GM12864 (cell line): ENCODE data around the gene NMBR.
"Not testable (repeated sequence)": the region's sequence is repeated elsewhere in the genome, so short reads cannot be mapped to it uniquely, and the experiment has no call there.

Experiments
- DNase-seq: peaks from one replicate; pipeline ENCODE4 v3.0.0-alpha.2; 2011; ENCODE audit warnings: low read depth
- H3K4me3 ChIP-seq: 2 replicates; pipeline ENCODE4 v1.5.1; 2011; ENCODE audit warnings: mild to moderate bottlenecking, low read depth, low read length, control low read depth
- CTCF ChIP-seq: IDR thresholded peaks from 2 replicates; pipeline ENCODE4 v1.5.1; 2011; ENCODE audit warnings: low read depth, mild to moderate bottlenecking, moderate library complexity, low read length, control low read depth, inconsistent platforms; ENCODE audit errors: missing control alignments

NMBR gene

GRCh38 chr6:142155895-142156757 lies 9.2 kb upstream of the NMBR start:
- DNase-seq = no peak
- no peak overlapping the region for H3K4me3 ChIP-seq
- TF ChIP-seq CTCF = peak; percentile 7

- H3K4me3 ChIP-seq = no peak overlapping the region
- no peak for TF ChIP-seq CTCF
Observed at GRCh38 chr6:142155091-142155490, 8.2 kb upstream of the NMBR start.

GRCh38 chr6:142154336-142154735 lies 7.4 kb upstream of the NMBR start:
- no peak for TF ChIP-seq CTCF
- H3K4me3 ChIP-seq = no peak overlapping the region
- DNase-seq = no peak

More at GRCh38 chr6:142155091-142155490, 8.2 kb upstream of the NMBR start:
- DNase-seq = no peak

- DNase-seq = no peak
- no peak overlapping the region for H3K4me3 ChIP-seq
- TF ChIP-seq CTCF = no peak
Observed at GRCh38 chr6:142153196-142153595, 6.3 kb upstream of the NMBR start.

- no peak for TF ChIP-seq CTCF
- H3K4me3 ChIP-seq = no peak overlapping the region
- DNase-seq = no peak
Observed at GRCh38 chr6:142152746-142153145, 5.8 kb upstream of the NMBR start.

GRCh38 chr6:142141531-142141930 lies 5.4 kb downstream of the NMBR start:
- DNase-seq, H3K4me3 ChIP-seq: not testable (repeated sequence)

GRCh38 chr6:142138876-142139275 lies 8.0 kb downstream of the NMBR start:
- no peak overlapping the region for H3K4me3 ChIP-seq
- no peak for TF ChIP-seq CTCF
- DNase-seq = no peak
